Fibroblast of skin of left biceps (primary cell): Measurements from ENCODE around the gene MVK.

ENCODE experiments used
- DNase-seq, 2 experiments: peaks; one replicate each; pipeline ENCODE4 v3.0.0-alpha.2; 2013; ENCODE audit warnings: low read depth in 2 of 2

The MVK gene

GRCh38 chr12:109567296-109567695, 6.3 kb upstream of the MVK start:
- DNase-seq, result no peak

GRCh38 chr12:109567967-109568366, 5.6 kb upstream of the MVK start:
- DNase-seq, result no peak

- no peak for DNase-seq
These were observed 5.1 kb upstream of the MVK start for GRCh38 chr12:109568486-109568885.

- no peak for DNase-seq
These were observed 1.7 kb upstream of the MVK start for GRCh38 chr12:109571773-109572505.

- no peak for DNase-seq
These were observed 1.1 kb upstream of the MVK start for GRCh38 chr12:109572506-109572845.

- DNase-seq, result no peak
These were observed 285 bp downstream of the MVK start for GRCh38 chr12:109573914-109574244.

GRCh38 chr12:109575683-109576082, 2.1 kb downstream of the MVK start:
- DNase-seq, result no peak

- no peak for DNase-seq
These were observed 3.7 kb downstream of the MVK start for GRCh38 chr12:109577311-109577710.

- no peak for DNase-seq
These were observed 4.8 kb downstream of the MVK start for GRCh38 chr12:109578330-109578927.

GRCh38 chr12:109579639-109580038, 6.0 kb downstream of the MVK start:
- no peak for DNase-seq

- DNase-seq, result no peak
These were observed 6.7 kb downstream of the MVK start for GRCh38 chr12:109580272-109580671.

- no peak for DNase-seq
These were observed 7.2 kb downstream of the MVK start for GRCh38 chr12:109580684-109581333.

- DNase-seq, result no peak
These were observed 7.7 kb downstream of the MVK start for GRCh38 chr12:109581334-109581691.

- no peak for DNase-seq
These were observed 8.3 kb downstream of the MVK start for GRCh38 chr12:109581856-109582255.

GRCh38 chr12:109582636-109583035, 9.0 kb downstream of the MVK start:
- no peak for DNase-seq

GRCh38 chr12:109583733-109584132, 10.1 kb downstream of the MVK start:
- DNase-seq, result no peak

GRCh38 chr12:109586385-109587296, 13.0 kb downstream of the MVK start:
- DNase-seq, result no peak

- no peak for DNase-seq
These were observed 14.3 kb downstream of the MVK start for GRCh38 chr12:109587921-109588320.

- DNase-seq, result no peak
These were observed 15.1 kb downstream of the MVK start for GRCh38 chr12:109588461-109589239.

GRCh38 chr12:109589240-109589590, 15.6 kb downstream of the MVK start:
- no peak for DNase-seq

- no peak for DNase-seq
These were observed 16.2 kb downstream of the MVK start for GRCh38 chr12:109589691-109590245.
